Fibroblast of villous mesenchyme (primary cell): ENCODE data around the gene TM4SF1. TPM values are rescaled to one million over a fixed set of nuclear protein-coding genes. Genes with fewer than 3 reads are reported as not detected.
A peak's percentile ranks its signal among the peaks of the same experiment; 100 is the strongest.
"Not testable (repeated sequence)": the region's sequence is repeated elsewhere in the genome, so short reads cannot be mapped to it uniquely, and the experiment has no call there.

Source experiments
- DNase-seq: peaks from one replicate; pipeline ENCODE4 v3.0.0-alpha.2; 2010; ENCODE audit warnings: low read depth
- H3K4me3 ChIP-seq: 2 replicates; pipeline ENCODE4 v1.5.1; 2011; ENCODE audit warnings: low read depth, mild to moderate bottlenecking, low read length
- CTCF ChIP-seq: IDR thresholded peaks from 2 replicates; pipeline ENCODE4 v1.5.1; 2012; ENCODE audit warnings: low read depth, mild to moderate bottlenecking, low read length; ENCODE audit not compliant: insufficient read depth
- total RNA-seq: library from RNA; depleted of rRNA; stranded (reverse); fragments of >200 nt; gene quantifications from 2 replicates; pipeline ENCODE4 v1.2.3, GENCODE V29; 2012

The TM4SF1 gene
- total RNA-seq, 1 donor = 80.3 TPM

GRCh38 chr3:149342413-149343380 lies 34.8 kb downstream of the TM4SF1 start:
- DNase-seq = peak; percentile 71
- H3K4me3 ChIP-seq = no peak overlapping the region
- TF ChIP-seq CTCF = no peak

DNA sequence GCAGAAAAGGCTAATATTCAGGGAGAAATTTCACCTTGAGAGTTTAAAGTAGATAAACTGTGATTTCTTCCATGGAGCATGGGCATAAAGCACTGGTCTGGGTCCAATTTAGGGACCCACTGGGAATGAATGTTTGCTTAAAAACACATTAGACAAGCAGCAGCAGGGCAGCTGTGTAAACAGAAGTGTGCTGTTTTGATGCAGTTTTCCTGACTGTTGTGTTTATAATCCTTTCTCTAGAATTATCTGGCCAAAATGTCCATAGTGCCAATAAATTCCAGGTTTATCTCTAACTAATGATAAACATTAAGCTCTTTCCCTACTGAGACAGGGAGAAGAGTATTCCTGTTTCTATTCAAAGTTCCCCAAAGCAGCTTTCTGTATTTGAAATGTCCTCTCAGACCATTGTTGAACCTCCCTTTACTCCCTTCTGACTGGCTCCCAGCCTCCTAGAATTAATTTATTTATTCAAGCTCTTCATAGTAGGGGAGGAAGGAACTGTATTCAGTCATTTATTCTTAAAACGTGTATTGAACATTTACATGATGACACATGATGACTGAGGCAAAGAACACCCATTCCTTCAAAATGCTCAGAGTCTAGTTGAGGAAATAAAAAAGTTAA lies 37.0 kb downstream of the TM4SF1 start:
- DNase-seq = peak; percentile 68
- peak overlapping the region; percentile 21 for H3K4me3 ChIP-seq
- TF ChIP-seq CTCF = no peak

- DNase-seq = peak; percentile 85
- peak overlapping the region; percentile 21 for H3K4me3 ChIP-seq
- no peak for TF ChIP-seq CTCF
Observed at GRCh38 chr3:149339931-149340309, 37.5 kb downstream of the TM4SF1 start.

GRCh38 chr3:149337486-149337885 lies 40.0 kb downstream of the TM4SF1 start:
- not testable (repeated sequence) for H3K4me3 ChIP-seq, DNase-seq

GRCh38 chr3:149336925-149337324 lies 40.5 kb downstream of the TM4SF1 start:
- DNase-seq = no peak
- no peak for TF ChIP-seq CTCF
- H3K4me3 ChIP-seq = no peak overlapping the region

DNA sequence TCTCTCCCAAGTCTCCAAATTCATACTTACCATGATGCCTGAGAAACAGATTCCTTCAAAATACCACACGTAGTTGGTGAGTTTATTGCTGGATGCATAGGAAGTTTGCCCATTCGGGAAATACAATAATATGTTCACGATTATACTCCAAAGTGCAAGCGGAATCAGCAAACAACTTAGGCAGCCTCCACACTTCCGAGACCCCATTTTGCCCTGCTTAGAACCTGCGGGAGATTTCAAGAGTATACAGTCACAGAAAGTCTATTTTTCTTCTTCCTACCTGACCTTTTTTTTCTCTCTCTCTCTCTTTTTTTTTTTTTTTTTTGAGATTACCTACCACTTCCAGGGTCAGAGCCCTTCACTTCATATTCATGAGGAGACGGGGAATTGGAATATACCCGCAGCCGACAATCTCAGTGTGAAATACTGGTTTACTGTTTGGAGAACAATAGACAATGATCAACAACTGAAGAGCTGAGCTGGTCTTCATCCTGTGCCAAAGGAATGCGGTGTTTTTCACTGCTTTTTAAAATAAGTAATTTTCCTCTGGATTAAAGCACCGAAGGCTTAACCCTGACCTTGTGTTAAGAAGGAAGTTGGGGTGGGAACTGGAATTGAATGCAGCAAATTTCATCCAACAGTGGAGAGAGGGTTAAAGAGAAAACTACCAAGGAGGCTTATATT lies 44.1 kb downstream of the TM4SF1 start, which contains the start of gene TM4SF18:
Gene TM4SF18 (minus strand): TSS at position 461 of the 684 bp plus-strand sequence. CDS start 254 bp downstream, at position 207.
- no peak for TF ChIP-seq CTCF
- no peak within 1 kb of the TSS for H3K4me3 ChIP-seq
- no peak for DNase-seq

- peak; percentile 25 for DNase-seq
- no peak for TF ChIP-seq CTCF
- no peak overlapping the region for H3K4me3 ChIP-seq
Observed at GRCh38 chr3:149332771-149333170, 44.7 kb downstream of the TM4SF1 start.
